ENCODE measurements around the gene SEBOX.

GRCh38 chr17:28328325-28328724 is 36.7 kb downstream of the SEBOX start:
- TF ChIP-seq GATA2 (IDR thresholded peaks at IDR 0.05; ENCODE audit: low read depth, low read length): no peak
- no peak for TF ChIP-seq GATA3 (IDR thresholded peaks at IDR 0.05; ENCODE audit: low read depth, low read length)
